GM23338 (cell line): ENCODE results near the gene CTNNA1. TPM values are rescaled to one million over a fixed set of nuclear protein-coding genes. Genes with fewer than 3 reads are reported as not detected.

Experiments
- ATAC-seq: fragments of 200-7000 bp; cut with Tn5 transposase; 3 replicates; pipeline ENCODE4 v1.9.1; 2020
- DNase-seq: peaks from one replicate; pipeline ENCODE4 v3.0.0-alpha.2; 2015; ENCODE audit warnings: low spot score
- H2AFZ ChIP-seq: fragments of 200-600 bp; sonication (generic); 2 replicates; pipeline ENCODE4 v1.8.0; 2016; ENCODE audit warnings: antibody characterized with exemption, mild to moderate bottlenecking, moderate library complexity
- H3F3A ChIP-seq: fragments of 200-600 bp; sonication (generic); replicated peaks from 2 replicates; pipeline ENCODE4 v1.8.0; 2017; ENCODE audit warnings: antibody characterized with exemption, mixed run types, low read depth
- H3K27ac ChIP-seq: fragments of 200-600 bp; sonication (generic); 2 replicates; pipeline ENCODE4 v1.6.1; 2016; ENCODE audit warnings: low read depth
- H3K27me3 ChIP-seq: fragments of 200-600 bp; sonication (generic); 2 replicates; pipeline ENCODE4 v1.8.0; 2016; ENCODE audit warnings: mild to moderate bottlenecking, mixed run types, moderate library complexity; ENCODE audit not compliant: insufficient read depth
- H3K36me3 ChIP-seq: fragments of 200-600 bp; sonication (generic); 2 replicates; pipeline ENCODE4 v1.8.0; 2016; ENCODE audit warnings: mild to moderate bottlenecking; ENCODE audit not compliant: insufficient read depth
- H3K4me1 ChIP-seq: fragments of 200-600 bp; sonication (generic); 2 replicates; pipeline ENCODE4 v1.8.0; 2016; ENCODE audit warnings: mild to moderate bottlenecking, moderate library complexity; ENCODE audit not compliant: insufficient read depth
- H3K4me2 ChIP-seq: fragments of 200-600 bp; sonication (generic); 2 replicates; pipeline ENCODE4 v1.7.1; 2017; ENCODE audit warnings: mixed run types
- H3K4me3 ChIP-seq: fragments of 200-600 bp; sonication (generic); 2 replicates; pipeline ENCODE4 v1.6.1; 2016; ENCODE audit warnings: mixed run types
- H3K79me2 ChIP-seq: fragments of 200-600 bp; sonication (generic); replicated peaks from 2 replicates; pipeline ENCODE4 v1.8.0; 2017; ENCODE audit warnings: mild to moderate bottlenecking; ENCODE audit not compliant: insufficient read depth
- H3K9me2 ChIP-seq: fragments of 200-600 bp; sonication (generic); 2 replicates; pipeline ENCODE4 v1.8.0; 2017; ENCODE audit not compliant: insufficient read depth
- H4K20me1 ChIP-seq: fragments of 200-600 bp; sonication (generic); replicated peaks from 2 replicates; pipeline ENCODE4 v1.8.0; 2017; ENCODE audit warnings: mild to moderate bottlenecking; ENCODE audit not compliant: insufficient read depth
- H3K27ac Mint-ChIP-seq: 2 replicates; pipeline ENCODE4 v1.8.0; 2020; ENCODE audit warnings: inconsistent platforms, mild to moderate bottlenecking, moderate library complexity, mixed read lengths
- H3K27me3 Mint-ChIP-seq: 3 replicates; pipeline ENCODE4 v1.8.0; 2022; ENCODE audit warnings: low read depth, mild to moderate bottlenecking, moderate library complexity, mixed read lengths, inconsistent platforms; ENCODE audit not compliant: insufficient read depth, poor library complexity
- H3K36me3 Mint-ChIP-seq: 3 replicates; pipeline ENCODE4 v1.8.0; 2021; ENCODE audit warnings: low read depth, mild to moderate bottlenecking, inconsistent platforms, moderate library complexity, mixed read lengths
- H3K4me1 Mint-ChIP-seq: 3 replicates; pipeline ENCODE4 v1.8.0; 2020; ENCODE audit warnings: mild to moderate bottlenecking, inconsistent platforms, mixed read lengths
- H3K4me3 Mint-ChIP-seq: 3 replicates; pipeline ENCODE4 v1.8.0; 2021; ENCODE audit warnings: moderate library complexity, mild to moderate bottlenecking, inconsistent platforms, mixed read lengths
- H3K9me3 Mint-ChIP-seq: 3 replicates; pipeline ENCODE4 v1.8.0; 2020; ENCODE audit warnings: moderate library complexity, mild to moderate bottlenecking, inconsistent platforms, mixed read lengths
- CREB1 ChIP-seq: fragments of 250-450 bp; sonication (Bioruptor Pico); IDR thresholded peaks from 2 replicates; pipeline ENCODE4 v1.5.0; 2020; ENCODE audit warnings: low read depth, mild to moderate bottlenecking, moderate library complexity
- EZH2 ChIP-seq: fragments of 200-600 bp; sonication (generic); IDR thresholded peaks from one replicate; pipeline ENCODE4 v1.8.0; 2017; ENCODE audit warnings: antibody characterized with exemption, mild to moderate bottlenecking, low read depth; ENCODE audit not compliant: unreplicated experiment
- EZH2phosphoT487 ChIP-seq: fragments of 200-600 bp; sonication (generic); IDR thresholded peaks from one replicate; pipeline ENCODE4 v1.8.1; 2018; ENCODE audit warnings: antibody characterized with exemption; ENCODE audit not compliant: unreplicated experiment
- JUNB ChIP-seq: IDR thresholded peaks from one replicate; pipeline ENCODE4 v1.6.1; 2016; ENCODE audit warnings: antibody characterized with exemption; ENCODE audit not compliant: unreplicated experiment
- POLR2AphosphoS5 ChIP-seq: IDR thresholded peaks from 2 replicates; pipeline ENCODE4 v1.6.1; 2016; ENCODE audit warnings: antibody characterized with exemption, low read depth
- STAT1 ChIP-seq: IDR thresholded peaks from one replicate; pipeline ENCODE4 v1.6.1; 2016; ENCODE audit warnings: antibody characterized with exemption; ENCODE audit not compliant: unreplicated experiment
- ZNF114 ChIP-seq: fragments of 250-450 bp; sonication (Bioruptor Pico); IDR thresholded peaks from 2 replicates; pipeline ENCODE4 v1.5.0; 2020; ENCODE audit warnings: mild to moderate bottlenecking, moderate library complexity
- ZNF331 ChIP-seq: fragments of 250-450 bp; sonication (Bioruptor Pico); IDR thresholded peaks from 2 replicates; pipeline ENCODE4 v1.5.0; 2020; ENCODE audit warnings: low read depth, mild to moderate bottlenecking, moderate library complexity
- polyA plus RNA-seq: library from polyadenylated mRNA; unstranded; fragments of >200 nt; fragmentation: Nextera tagmentation; extraction: Ambion mirVana; gene quantifications from 2 replicates; pipeline ENCODE4 v1.2.1, GENCODE V29; 2016
- total RNA-seq: library from RNA; depleted of rRNA; stranded (reverse); fragments of >200 nt; shearing (Covaris generic); gene quantifications from 2 replicates; pipeline ENCODE4 v1.2.3, GENCODE V29; 2014
- TF ChIP-seq, protein P1 (sequence below): IDR thresholded peaks from one replicate; pipeline ENCODE4 v1.6.1; 2018; ENCODE audit warnings: antibody characterized with exemption; ENCODE audit not compliant: unreplicated experiment
- TF ChIP-seq, protein P2 (sequence below), 2 experiments: fragments of 200-600 bp in 1 of 2; sonication (generic) in 1 of 2; conservative IDR thresholded peaks; 2 replicates each; pipeline versions ENCODE4 v1.5.1 to v1.6.1; 2016 to 2017; ENCODE audit warnings: antibody characterized with exemption in 2 of 2, low read depth in 2 of 2, mild to moderate bottlenecking in 2 of 2, moderate library complexity in 1 of 2
- TF ChIP-seq, protein P3 (sequence below): IDR thresholded peaks from 2 replicates; pipeline ENCODE4 v1.6.1; 2016; ENCODE audit warnings: antibody characterized with exemption

Gene CTNNA1
- total and polyA plus RNA-seq, 2 experiments from 2014 or later, result 111 to 348 TPM

DNA sequence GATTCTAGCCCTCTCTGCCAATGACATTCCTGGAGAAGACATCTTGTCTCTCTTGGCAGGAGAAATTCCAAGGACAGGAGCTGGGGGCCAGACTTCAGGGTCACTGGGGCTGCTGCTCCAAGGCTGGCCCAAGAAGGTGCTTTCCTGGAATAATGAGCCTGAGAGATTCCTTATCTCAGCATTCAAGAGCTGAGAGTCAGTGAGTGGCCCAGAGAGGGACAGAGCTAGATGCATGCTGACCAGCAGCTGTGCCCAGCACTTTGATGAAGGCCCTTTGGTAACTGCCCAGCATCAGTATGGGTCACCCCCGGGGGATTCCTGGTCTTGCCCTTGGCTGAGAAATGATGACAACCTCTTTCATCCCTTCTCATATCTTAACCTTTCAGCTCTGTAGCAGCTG, 47.7 kb upstream of the CTNNA1 start (continued):
- TF ChIP-seq, protein P1, sequence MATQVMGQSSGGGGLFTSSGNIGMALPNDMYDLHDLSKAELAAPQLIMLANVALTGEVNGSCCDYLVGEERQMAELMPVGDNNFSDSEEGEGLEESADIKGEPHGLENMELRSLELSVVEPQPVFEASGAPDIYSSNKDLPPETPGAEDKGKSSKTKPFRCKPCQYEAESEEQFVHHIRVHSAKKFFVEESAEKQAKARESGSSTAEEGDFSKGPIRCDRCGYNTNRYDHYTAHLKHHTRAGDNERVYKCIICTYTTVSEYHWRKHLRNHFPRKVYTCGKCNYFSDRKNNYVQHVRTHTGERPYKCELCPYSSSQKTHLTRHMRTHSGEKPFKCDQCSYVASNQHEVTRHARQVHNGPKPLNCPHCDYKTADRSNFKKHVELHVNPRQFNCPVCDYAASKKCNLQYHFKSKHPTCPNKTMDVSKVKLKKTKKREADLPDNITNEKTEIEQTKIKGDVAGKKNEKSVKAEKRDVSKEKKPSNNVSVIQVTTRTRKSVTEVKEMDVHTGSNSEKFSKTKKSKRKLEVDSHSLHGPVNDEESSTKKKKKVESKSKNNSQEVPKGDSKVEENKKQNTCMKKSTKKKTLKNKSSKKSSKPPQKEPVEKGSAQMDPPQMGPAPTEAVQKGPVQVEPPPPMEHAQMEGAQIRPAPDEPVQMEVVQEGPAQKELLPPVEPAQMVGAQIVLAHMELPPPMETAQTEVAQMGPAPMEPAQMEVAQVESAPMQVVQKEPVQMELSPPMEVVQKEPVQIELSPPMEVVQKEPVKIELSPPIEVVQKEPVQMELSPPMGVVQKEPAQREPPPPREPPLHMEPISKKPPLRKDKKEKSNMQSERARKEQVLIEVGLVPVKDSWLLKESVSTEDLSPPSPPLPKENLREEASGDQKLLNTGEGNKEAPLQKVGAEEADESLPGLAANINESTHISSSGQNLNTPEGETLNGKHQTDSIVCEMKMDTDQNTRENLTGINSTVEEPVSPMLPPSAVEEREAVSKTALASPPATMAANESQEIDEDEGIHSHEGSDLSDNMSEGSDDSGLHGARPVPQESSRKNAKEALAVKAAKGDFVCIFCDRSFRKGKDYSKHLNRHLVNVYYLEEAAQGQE, result no peak
- TF ChIP-seq ZNF331 (CRISPR knock-in tag), result no peak
- TF ChIP-seq, protein P2, sequence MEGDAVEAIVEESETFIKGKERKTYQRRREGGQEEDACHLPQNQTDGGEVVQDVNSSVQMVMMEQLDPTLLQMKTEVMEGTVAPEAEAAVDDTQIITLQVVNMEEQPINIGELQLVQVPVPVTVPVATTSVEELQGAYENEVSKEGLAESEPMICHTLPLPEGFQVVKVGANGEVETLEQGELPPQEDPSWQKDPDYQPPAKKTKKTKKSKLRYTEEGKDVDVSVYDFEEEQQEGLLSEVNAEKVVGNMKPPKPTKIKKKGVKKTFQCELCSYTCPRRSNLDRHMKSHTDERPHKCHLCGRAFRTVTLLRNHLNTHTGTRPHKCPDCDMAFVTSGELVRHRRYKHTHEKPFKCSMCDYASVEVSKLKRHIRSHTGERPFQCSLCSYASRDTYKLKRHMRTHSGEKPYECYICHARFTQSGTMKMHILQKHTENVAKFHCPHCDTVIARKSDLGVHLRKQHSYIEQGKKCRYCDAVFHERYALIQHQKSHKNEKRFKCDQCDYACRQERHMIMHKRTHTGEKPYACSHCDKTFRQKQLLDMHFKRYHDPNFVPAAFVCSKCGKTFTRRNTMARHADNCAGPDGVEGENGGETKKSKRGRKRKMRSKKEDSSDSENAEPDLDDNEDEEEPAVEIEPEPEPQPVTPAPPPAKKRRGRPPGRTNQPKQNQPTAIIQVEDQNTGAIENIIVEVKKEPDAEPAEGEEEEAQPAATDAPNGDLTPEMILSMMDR (conservative IDR thresholded peaks at IDR 0.05; ENCODE audit: low read depth in 2 of 2), result no peak
- no peak for TF ChIP-seq JUNB
- TF ChIP-seq EZH2phosphoT487, result no peak
- TF ChIP-seq STAT1, result no peak
- no peak for TF ChIP-seq EZH2
- TF ChIP-seq, protein P3, sequence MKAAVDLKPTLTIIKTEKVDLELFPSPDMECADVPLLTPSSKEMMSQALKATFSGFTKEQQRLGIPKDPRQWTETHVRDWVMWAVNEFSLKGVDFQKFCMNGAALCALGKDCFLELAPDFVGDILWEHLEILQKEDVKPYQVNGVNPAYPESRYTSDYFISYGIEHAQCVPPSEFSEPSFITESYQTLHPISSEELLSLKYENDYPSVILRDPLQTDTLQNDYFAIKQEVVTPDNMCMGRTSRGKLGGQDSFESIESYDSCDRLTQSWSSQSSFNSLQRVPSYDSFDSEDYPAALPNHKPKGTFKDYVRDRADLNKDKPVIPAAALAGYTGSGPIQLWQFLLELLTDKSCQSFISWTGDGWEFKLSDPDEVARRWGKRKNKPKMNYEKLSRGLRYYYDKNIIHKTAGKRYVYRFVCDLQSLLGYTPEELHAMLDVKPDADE, result no peak
- no peak for TF ChIP-seq POLR2AphosphoS5
- no peak for TF ChIP-seq ZNF114 (CRISPR knock-in tag)

DNA sequence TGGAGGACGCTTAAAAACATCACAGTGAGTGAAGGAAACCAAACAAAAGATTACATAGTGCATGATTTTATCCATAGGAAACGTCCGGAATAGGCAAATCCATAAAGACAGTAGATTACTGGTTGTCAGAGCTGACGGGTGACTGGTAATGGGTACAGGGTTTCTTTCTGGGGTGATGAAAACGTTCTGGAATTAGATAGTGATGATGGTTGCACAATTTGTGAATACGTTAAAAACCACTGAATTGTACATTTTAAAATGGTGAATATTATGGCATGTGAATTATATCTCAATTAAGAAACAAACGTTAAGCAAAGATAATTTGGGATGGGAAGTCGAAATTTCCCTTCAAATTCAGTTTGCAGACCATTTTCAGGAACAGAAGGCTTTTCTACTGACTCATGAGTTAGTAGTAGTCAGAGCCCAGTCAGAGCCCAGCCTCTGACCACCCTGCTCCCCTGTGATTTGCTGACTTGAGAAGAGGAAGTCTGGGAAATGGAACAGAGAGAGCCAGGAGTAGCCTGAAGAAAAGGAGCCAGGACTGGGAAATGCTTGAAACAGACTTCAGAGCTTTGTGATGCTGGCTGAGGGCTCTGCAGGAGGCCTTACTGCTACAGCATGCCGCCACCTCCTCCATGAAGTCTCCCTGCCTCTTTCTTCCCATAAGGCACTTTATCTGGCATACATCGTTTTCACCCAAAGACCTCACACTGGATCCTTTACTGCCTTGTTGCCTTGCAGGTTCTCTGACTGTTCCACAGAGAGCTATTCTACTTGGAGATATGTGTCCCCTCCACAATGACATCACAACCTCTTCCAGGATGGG, 46.4 kb upstream of the CTNNA1 start:
- DNase-seq (no peak), ATAC-seq (peak; percentile 51)
- H3K27ac Mint-ChIP-seq, result no peak overlapping the region; the same call in 1 of the 2 replicates
- H3K36me3 Mint-ChIP-seq, result no peaks in the 10 kb centered on the region; the same call in 2 of the 3 replicates
- TF ChIP-seq STAT1 (no peak), CREB1 (CRISPR knock-in tag) (no peak), EZH2 (no peak), EZH2phosphoT487 (no peak), ZNF114 (CRISPR knock-in tag) (no peak), POLR2AphosphoS5 (no peak)
- TF ChIP-seq, protein P3, result no peak
- no peaks in the 10 kb centered on the region for H4K20me1 ChIP-seq
- H3K27me3 ChIP-seq, result no peaks in the 10 kb centered on the region
- H3K4me2 ChIP-seq, result peak overlapping the region; percentile 38
- H3K4me1 Mint-ChIP-seq, result peaks cover 40% of the 10 kb centered on the region
- peak overlapping the region; percentile 83 for H2AFZ ChIP-seq
- H3K27ac ChIP-seq, result peak overlapping the region; percentile 74; the same call in 1 of the 2 replicates
- H3F3A ChIP-seq, result no peaks in the 10 kb centered on the region; the same call in 1 of the 2 replicates
- H3K4me3 ChIP-seq, result no peak overlapping the region
- no peaks in the 10 kb centered on the region for H3K79me2 ChIP-seq
- H3K9me2 ChIP-seq, result 0 out of 2 replicates have a peak, but pooled peaks cover 4% of the 10 kb centered on the region
- H3K4me1 ChIP-seq, result peaks cover 46% of the 10 kb centered on the region
- no peak overlapping the region for H3K4me3 Mint-ChIP-seq
- H3K27me3 Mint-ChIP-seq, result peaks cover 4% of the 10 kb centered on the region
- no peaks in the 10 kb centered on the region for H3K9me3 Mint-ChIP-seq
- no peaks in the 10 kb centered on the region for H3K36me3 ChIP-seq
